HCT116 (cell line): ENCODE data around the gene MED26. TPM values are rescaled to one million over a fixed set of nuclear protein-coding genes. Genes with fewer than 3 reads are reported as not detected.

Experiments
- ATAC-seq: fragments of 200-7000 bp; cut with Tn5 transposase; 2 replicates; pipeline ENCODE4 v1.9.1; 2020; ENCODE audit warnings: mild to moderate bottlenecking, moderate library complexity
- BruUV-seq: library from RNA; stranded (reverse); fragments of 400-500 nt; replicated peaks from 2 replicates; lab custom pipeline; 2021; lab: Mats Ljungman, UMichigan
- CTCF ChIA-PET: fragments of 300-600 bp; sonication (Branson Sonifier 250); formaldehyde crosslinking; loops from one replicate; lab custom pipeline; 2021; ENCODE audit warnings: antibody characterized with exemption; lab: Charles Lee
- POLR2A ChIA-PET: fragments of 300-600, 350-600 bp; sonication (Branson Sonifier 250); formaldehyde crosslinking; loops from one replicate; lab custom pipeline; 2021; ENCODE audit warnings: antibody characterized with exemption; lab: Charles Lee
- RAD21 ChIA-PET, 2 experiments: fragments of 300-600 bp; sonication (Branson Sonifier 250); formaldehyde crosslinking; loops; one replicate each; lab custom pipeline; 2023; ENCODE audit warnings: low total read pairs in 2 of 2; ENCODE audit not compliant: uncharacterized antibody in 2 of 2, unreplicated experiment in 2 of 2, low non-redundant PET in 1 of 2; lab: Charles Lee
- DNase-seq: peaks from one replicate; pipeline ENCODE4 v3.0.0-alpha.2; 2010; ENCODE audit warnings: low read depth, low spot score
- H2AFZ ChIP-seq: fragments of 200-600 bp; shearing (Covaris generic), sonication (generic); 2 replicates; pipeline ENCODE4 v1.6.1; 2017; ENCODE audit warnings: low read depth, mixed run types, mixed read lengths, antibody characterized with exemption, low read length; ENCODE audit not compliant: poor library complexity, severe bottlenecking
- H3K27ac ChIP-seq: 2 replicates; pipeline ENCODE4 v1.5.1; 2012; ENCODE audit warnings: low read depth, low read length
- H3K27me3 ChIP-seq: fragments of 200-600 bp; sonication (generic); 2 replicates; pipeline ENCODE4 v1.6.1; 2016; ENCODE audit warnings: mixed run types, low read length, mixed read lengths; ENCODE audit not compliant: insufficient read depth
- H3K36me3 ChIP-seq, 2 experiments: fragments of 200-500 bp in 1 of 2; fragments of 200-600 bp in 1 of 2; sonication (Bioruptor generic) in 1 of 2; sonication (generic) in 1 of 2; 2 replicates each; pipeline versions ENCODE4 v1.5.1 to v1.6.1; 2014 to 2016; ENCODE audit warnings: low read length in 2 of 2, inconsistent platforms in 1 of 2, mixed read lengths in 1 of 2, mixed run types in 1 of 2; ENCODE audit not compliant: insufficient read depth in 2 of 2, control insufficient read depth in 1 of 2
- H3K4me1 ChIP-seq, 2 experiments: fragments of 200-600 bp in 1 of 2; sonication (generic) in 1 of 2; 2 replicates each; pipeline versions ENCODE4 v1.5.1 to v1.6.1; 2012 to 2017; ENCODE audit warnings: low read length in 2 of 2, inconsistent platforms in 1 of 2, mild to moderate bottlenecking in 1 of 2, mixed read lengths in 1 of 2, mixed run types in 1 of 2, moderate library complexity in 1 of 2; ENCODE audit not compliant: insufficient read depth in 2 of 2, control insufficient read depth in 1 of 2
- H3K4me2 ChIP-seq: fragments of 200-600 bp; sonication (generic); 2 replicates; pipeline ENCODE4 v1.6.1; 2017; ENCODE audit warnings: mixed run types, low read length, mixed read lengths
- H3K4me3 ChIP-seq, 2 experiments: fragments of 200-600 bp in 1 of 2; sonication (generic) in 1 of 2; replicated peaks in 1 of 2; 2 replicates each; pipeline ENCODE4 v1.5.1; 2011 to 2016; ENCODE audit warnings: low read length in 2 of 2, control low read depth in 1 of 2, low read depth in 1 of 2, mild to moderate bottlenecking in 1 of 2, mixed read lengths in 1 of 2, mixed run types in 1 of 2
- H3K79me2 ChIP-seq: fragments of 200-600 bp; sonication (generic); 2 replicates; pipeline ENCODE4 v1.6.1; 2017; ENCODE audit warnings: mild to moderate bottlenecking, mixed run types, low read length, moderate library complexity, mixed read lengths; ENCODE audit not compliant: insufficient read depth
- H3K9ac ChIP-seq: fragments of 200-600 bp; sonication (generic); 2 replicates; pipeline ENCODE4 v1.6.1; 2016; ENCODE audit warnings: low read length, mixed read lengths
- H3K9me2 ChIP-seq: fragments of 200-600 bp; sonication (generic), shearing (Covaris generic); 2 replicates; pipeline ENCODE4 v1.6.1; 2017; ENCODE audit warnings: mixed run types, mild to moderate bottlenecking, moderate library complexity; ENCODE audit not compliant: insufficient read depth
- H3K9me3 ChIP-seq, 2 experiments: fragments of 200-500 bp in 1 of 2; fragments of 200-600 bp in 1 of 2; sonication (Bioruptor generic) in 1 of 2; sonication (generic) in 1 of 2; 2 replicates each; pipeline ENCODE4 v1.6.1; 2014 to 2017; ENCODE audit warnings: low read length in 2 of 2, mixed read lengths in 2 of 2, inconsistent platforms in 1 of 2, low read depth in 1 of 2, mild to moderate bottlenecking in 1 of 2, mixed run types in 1 of 2, moderate library complexity in 1 of 2; ENCODE audit not compliant: control insufficient read depth in 1 of 2, insufficient read depth in 1 of 2
- H4K20me1 ChIP-seq: fragments of 200-600 bp; sonication (generic), shearing (Covaris generic); 2 replicates; pipeline ENCODE4 v1.6.1; 2017; ENCODE audit warnings: mixed run types, mild to moderate bottlenecking, moderate library complexity; ENCODE audit not compliant: insufficient read depth
- CBX3 ChIP-seq: IDR thresholded peaks from 2 replicates; pipeline ENCODE4 v1.6.1; 2012; ENCODE audit warnings: low read depth
- CEBPB ChIP-seq: IDR thresholded peaks from 2 replicates; pipeline ENCODE4 v1.6.1; 2012; ENCODE audit warnings: low read depth
- EGR1 ChIP-seq: IDR thresholded peaks from 2 replicates; pipeline ENCODE4 v1.6.1; 2012; ENCODE audit warnings: low read depth
- ELF1 ChIP-seq: IDR thresholded peaks from 2 replicates; pipeline ENCODE4 v1.6.1; 2012; ENCODE audit warnings: low read depth, borderline replicate concordance
- JUND ChIP-seq: IDR thresholded peaks from 2 replicates; pipeline ENCODE4 v1.6.1; 2012
- MAX ChIP-seq: IDR thresholded peaks from 2 replicates; pipeline ENCODE4 v1.6.1; 2012
- POLR2A ChIP-seq: IDR thresholded peaks from 2 replicates; pipeline ENCODE4 v1.7.0; 2011; ENCODE audit warnings: borderline replicate concordance; ENCODE audit not compliant: insufficient read depth, insufficient read length; ENCODE audit errors: extremely low read depth
- POLR2AphosphoS5 ChIP-seq: IDR thresholded peaks from 2 replicates; pipeline ENCODE4 v1.6.1; 2011; ENCODE audit warnings: mild to moderate bottlenecking, low read depth, low read length, moderate library complexity
- REST ChIP-seq: IDR thresholded peaks from 2 replicates; pipeline ENCODE4 v1.6.1; 2012; ENCODE audit warnings: low read depth
- YY1 ChIP-seq: IDR thresholded peaks from 2 replicates; pipeline ENCODE4 v1.6.1; 2011; ENCODE audit warnings: low read length, low read depth, moderate library complexity, mild to moderate bottlenecking; ENCODE audit not compliant: insufficient replicate concordance; ENCODE audit errors: extremely low read depth
- ZBTB33 ChIP-seq: IDR thresholded peaks from 2 replicates; pipeline ENCODE4 v1.6.1; 2011; ENCODE audit warnings: mild to moderate bottlenecking, low read length, moderate library complexity; ENCODE audit not compliant: insufficient replicate concordance; ENCODE audit errors: extremely low read depth
- ZFX ChIP-seq: fragments of 450-650 bp; IDR thresholded peaks from 2 replicates; pipeline ENCODE4 v1.6.1; 2017
- ZNF274 ChIP-seq: fragments of 200-500 bp; sonication (Bioruptor generic); IDR thresholded peaks from 2 replicates; pipeline ENCODE4 v1.6.1; 2014; ENCODE audit warnings: mild to moderate bottlenecking, low read depth, low read length, inconsistent platforms
- intact Hi-C: fragments of 100-400 bp; cut with micrococcal nuclease; formaldehyde crosslinking; loops from 2 replicates; pipeline ENCODE4 v1.10.0; 2022
- total RNA-seq: library from RNA; stranded (reverse); gene quantifications from one replicate; pipeline ENCODE4 v1.2.1, GENCODE V29; 2021; ENCODE audit not compliant: unreplicated experiment

MED26 gene
- total RNA-seq, 1 experiment from 2014 or later, result 13.3 TPM

GRCh38 chr19:16603090-16603489 lies 24.9 kb downstream of the MED26 start (continued):
- TF ChIP-seq REST, result no peak
- TF ChIP-seq EGR1, result no peak
- TF ChIP-seq ZFX, result no peak
- TF ChIP-seq YY1, result no peak
- no peak for TF ChIP-seq POLR2A
- TF ChIP-seq ZBTB33, result no peak
- no peak for TF ChIP-seq CEBPB
- no peak for TF ChIP-seq POLR2AphosphoS5
- TF ChIP-seq, all 23 proteins: peak for 0

GRCh38 chr19:16601378-16602052 lies 26.5 kb downstream of the MED26 start:
- H3K4me3 ChIP-seq, result no peak overlapping the region
- ChIA-PET POLR2A (interaction anchor here (0.6 kb wide), 1 partner anchor 1207 kb away, joined by 4 read pairs; no protein-coding TSS in a partner anchor), RAD21 (no interaction called here), CTCF (no interaction called here)
- no peak for ATAC-seq
- H3K4me1 ChIP-seq, result peaks cover 1% of the 10 kb centered on the region in 2 experiments; a peak in 3 of 4 replicates
- H2AFZ ChIP-seq, result no peak overlapping the region
- TF ChIP-seq ZNF274 (no peak), JUND (no peak), ZBTB33 (no peak), POLR2A (no peak), CBX3 (no peak), EGR1 (no peak), YY1 (no peak), ELF1 (no peak), MAX (no peak), ZFX (no peak)
- no peak overlapping the region for H3K4me2 ChIP-seq
- H3K9me2 ChIP-seq, result no peaks in the 10 kb centered on the region
- intact Hi-C loops, result no loop called here
- H3K9ac ChIP-seq, result no peak overlapping the region
- no peak overlapping the region for H3K27ac ChIP-seq
- DNase-seq, result no peak
- no peaks in the 10 kb centered on the region for H3K9me3 ChIP-seq
- no peaks in the 10 kb centered on the region for H3K36me3 ChIP-seq
- H4K20me1 ChIP-seq, result no peaks in the 10 kb centered on the region
- H3K27me3 ChIP-seq, result no peaks in the 10 kb centered on the region
- no TSS peak for BruUV-seq
- H3K79me2 ChIP-seq, result peaks cover 100% of the 10 kb centered on the region
